ENCODE results near the gene PSME3. TPM values are rescaled to one million over a fixed set of nuclear protein-coding genes. Genes with fewer than 3 reads are reported as not detected.

Gene PSME3
- total and polyA plus RNA-seq, 2 experiments from 2014 or later, result 93.5 to 178 TPM

- no peak overlapping the region for H2AFZ ChIP-seq
- no peak overlapping the region for H3K4me2 ChIP-seq
- no peak overlapping the region for H3K27ac ChIP-seq (ENCODE audit: low read depth)
- Mint-ChIP-seq H3K36me3 (ENCODE audit: low read depth) (no peaks in the 10 kb centered on the region; the same call in 2 of the 3 replicates), H3K27ac (no peak overlapping the region), H3K9me3 (no peaks in the 10 kb centered on the region; the same call in 2 of the 3 replicates), H3K4me1 (peaks cover 12% of the 10 kb centered on the region), H3K27me3 (ENCODE audit: insufficient read depth, low read depth, poor library complexity) (peaks cover 24% of the 10 kb centered on the region), H3K4me3 (no peak overlapping the region)
- H3K4me3 ChIP-seq, result no peak overlapping the region
- no peaks in the 10 kb centered on the region for H4K20me1 ChIP-seq (replicated peaks; ENCODE audit: insufficient read depth)
- H3K4me1 ChIP-seq (ENCODE audit: insufficient read depth), result peaks cover 12% of the 10 kb centered on the region; the same call in 1 of the 2 replicates
- ATAC-seq (no peak), DNase-seq (ENCODE audit: low spot score) (no peak)
- no peaks in the 10 kb centered on the region for H3K9me2 ChIP-seq (ENCODE audit: insufficient read depth)
- H3K79me2 ChIP-seq (replicated peaks; ENCODE audit: insufficient read depth), result no peaks in the 10 kb centered on the region
- H3K36me3 ChIP-seq (ENCODE audit: insufficient read depth), result no peaks in the 10 kb centered on the region
- no peaks in the 10 kb centered on the region for H3F3A ChIP-seq (replicated peaks; ENCODE audit: low read depth)
- TF ChIP-seq ZNF114 (CRISPR knock-in tag; IDR thresholded peaks at IDR 0.05), result no peak
- TF ChIP-seq ETS1 (IDR thresholded peaks at IDR 0.05), result no peak
- TF ChIP-seq JUNB (IDR thresholded peaks at IDR 0.05; ENCODE audit: unreplicated experiment), result no peak
- TF ChIP-seq STAT1 (IDR thresholded peaks at IDR 0.05; ENCODE audit: unreplicated experiment), result no peak
- TF ChIP-seq CREB1 (CRISPR knock-in tag; IDR thresholded peaks at IDR 0.05; ENCODE audit: low read depth), result no peak
- TF ChIP-seq EZH2phosphoT487 (IDR thresholded peaks at IDR 0.05; ENCODE audit: unreplicated experiment), result no peak
- no peak for TF ChIP-seq CTCF (conservative IDR thresholded peaks at IDR 0.05; ENCODE audit: low read depth in 2 of 2)
- TF ChIP-seq NANOG (IDR thresholded peaks at IDR 0.05; ENCODE audit: borderline replicate concordance), result no peak
- TF ChIP-seq REST (IDR thresholded peaks at IDR 0.05; ENCODE audit: unreplicated experiment), result no peak
- no peak for TF ChIP-seq EZH2 (IDR thresholded peaks at IDR 0.05; ENCODE audit: low read depth, unreplicated experiment)
- no peak for TF ChIP-seq POLR2AphosphoS5 (IDR thresholded peaks at IDR 0.05; ENCODE audit: low read depth)
- TF ChIP-seq ZNF331 (CRISPR knock-in tag; IDR thresholded peaks at IDR 0.05; ENCODE audit: low read depth), result no peak
- no peak for TF ChIP-seq ZNF462 (CRISPR knock-in tag; IDR thresholded peaks at IDR 0.05)
- peaks cover 18% of the 10 kb centered on the region for H3K27me3 ChIP-seq (ENCODE audit: insufficient read depth)
Observed at GRCh38 chr17:42787266-42787665, 45.9 kb upstream of the PSME3 start.

All from GM23338 (cell line).